Breast epithelium (tissue), 4 donors: ENCODE results near the gene TMIGD1. TPM values are rescaled to one million over a fixed set of nuclear protein-coding genes. Genes with fewer than 3 reads are reported as not detected.

Experiments used
- DNase-seq, 2 donors: peaks; one replicate each; pipeline ENCODE4 v3.0.0-alpha.2; 2019; ENCODE audit warnings: low spot score in 2 of 2
- H3K27ac ChIP-seq, 2 donors: fragments of 200-600 bp; sonication (generic) in 1 of 2; one replicate each; pipeline ENCODE4 v1.5.1; 2016 to 2019; ENCODE audit warnings: mild to moderate bottlenecking in 1 of 2
- H3K27me3 ChIP-seq, 2 donors: fragments of 200-600 bp; sonication (generic) in 1 of 2; one replicate each; pipeline versions ENCODE4 v1.5.1 to v1.6.0; 2017 to 2019; ENCODE audit warnings: control low read depth in 1 of 2, mild to moderate bottlenecking in 1 of 2
- H3K36me3 ChIP-seq: fragments of 200-600 bp; one replicate; pipeline ENCODE4 v1.5.1; 2019
- H3K4me1 ChIP-seq, 2 donors: fragments of 200-600 bp; sonication (generic); one replicate each; pipeline ENCODE4 v1.5.1; 2016 to 2019; ENCODE audit warnings: control low read depth in 1 of 2
- H3K4me3 ChIP-seq, 3 donors: fragments of 200-600 bp; sonication (generic); 1 replicate in 2 of 3; 2 replicates in 1 of 3; pipeline ENCODE4 v1.5.1; 2016 to 2019; ENCODE audit warnings: mild to moderate bottlenecking in 3 of 3, moderate library complexity in 2 of 3
- H3K9me3 ChIP-seq, 2 donors: fragments of 200-600 bp; sonication (generic) in 1 of 2; one replicate each; pipeline ENCODE4 v1.5.1; 2016 to 2019; ENCODE audit warnings: control low read depth in 1 of 2
- POLR2A ChIP-seq: fragments of 450-650 bp; IDR thresholded peaks from one replicate; pipeline ENCODE4 v1.6.1; 2016; ENCODE audit warnings: antibody characterized with exemption, mild to moderate bottlenecking, moderate library complexity
- POLR2AphosphoS5 ChIP-seq, 3 donors: sonication (generic); formaldehyde crosslinking; IDR thresholded peaks; one replicate each; pipeline ENCODE4 v1.6.1; 2017; ENCODE audit warnings: antibody characterized with exemption in 3 of 3
- intact Hi-C: fragments of 100-400 bp; cut with DNase I; formaldehyde crosslinking; loops from one replicate; pipeline ENCODE4 v1.15.1; 2023; ENCODE audit warnings: low total_unique reads
- total RNA-seq, 3 donors: library from RNA; depleted of rRNA; stranded (reverse); fragments of >200 nt; gene quantifications; one replicate each; pipeline ENCODE4 v1.1.0, GENCODE V29; 2016
- TF ChIP-seq, protein P1 (sequence below), 3 donors: fragments of 450-650 bp; IDR thresholded peaks; one replicate each; pipeline ENCODE4 v1.5.1; 2016 to 2017; ENCODE audit warnings: antibody characterized with exemption in 3 of 3, mild to moderate bottlenecking in 3 of 3, moderate library complexity in 3 of 3

TMIGD1 gene
- total RNA-seq, 3 donors from 2014 or later, result 1.6 TPM; not detected in 2

GRCh38 chr17:30337393-30337999, 3.6 kb upstream of the TMIGD1 start:
- Histone ChIP-seq H3K27ac (no peak overlapping the region), H3K36me3 (no peaks in the 10 kb centered on the region), H3K4me3 (no peak overlapping the region), H3K27me3 (no peaks in the 10 kb centered on the region), H3K9me3 (no peaks in the 10 kb centered on the region), H3K4me1 (no peaks in the 10 kb centered on the region)
- TF ChIP-seq, protein P1, sequence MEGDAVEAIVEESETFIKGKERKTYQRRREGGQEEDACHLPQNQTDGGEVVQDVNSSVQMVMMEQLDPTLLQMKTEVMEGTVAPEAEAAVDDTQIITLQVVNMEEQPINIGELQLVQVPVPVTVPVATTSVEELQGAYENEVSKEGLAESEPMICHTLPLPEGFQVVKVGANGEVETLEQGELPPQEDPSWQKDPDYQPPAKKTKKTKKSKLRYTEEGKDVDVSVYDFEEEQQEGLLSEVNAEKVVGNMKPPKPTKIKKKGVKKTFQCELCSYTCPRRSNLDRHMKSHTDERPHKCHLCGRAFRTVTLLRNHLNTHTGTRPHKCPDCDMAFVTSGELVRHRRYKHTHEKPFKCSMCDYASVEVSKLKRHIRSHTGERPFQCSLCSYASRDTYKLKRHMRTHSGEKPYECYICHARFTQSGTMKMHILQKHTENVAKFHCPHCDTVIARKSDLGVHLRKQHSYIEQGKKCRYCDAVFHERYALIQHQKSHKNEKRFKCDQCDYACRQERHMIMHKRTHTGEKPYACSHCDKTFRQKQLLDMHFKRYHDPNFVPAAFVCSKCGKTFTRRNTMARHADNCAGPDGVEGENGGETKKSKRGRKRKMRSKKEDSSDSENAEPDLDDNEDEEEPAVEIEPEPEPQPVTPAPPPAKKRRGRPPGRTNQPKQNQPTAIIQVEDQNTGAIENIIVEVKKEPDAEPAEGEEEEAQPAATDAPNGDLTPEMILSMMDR (IDR thresholded peaks at IDR 0.05), result no peak
- TF ChIP-seq POLR2A, result no peak
- TF ChIP-seq POLR2AphosphoS5 (IDR thresholded peaks at IDR 0.05), result no peak
- intact Hi-C loops, result no loop called here
- DNase-seq, result no peak

DNA sequence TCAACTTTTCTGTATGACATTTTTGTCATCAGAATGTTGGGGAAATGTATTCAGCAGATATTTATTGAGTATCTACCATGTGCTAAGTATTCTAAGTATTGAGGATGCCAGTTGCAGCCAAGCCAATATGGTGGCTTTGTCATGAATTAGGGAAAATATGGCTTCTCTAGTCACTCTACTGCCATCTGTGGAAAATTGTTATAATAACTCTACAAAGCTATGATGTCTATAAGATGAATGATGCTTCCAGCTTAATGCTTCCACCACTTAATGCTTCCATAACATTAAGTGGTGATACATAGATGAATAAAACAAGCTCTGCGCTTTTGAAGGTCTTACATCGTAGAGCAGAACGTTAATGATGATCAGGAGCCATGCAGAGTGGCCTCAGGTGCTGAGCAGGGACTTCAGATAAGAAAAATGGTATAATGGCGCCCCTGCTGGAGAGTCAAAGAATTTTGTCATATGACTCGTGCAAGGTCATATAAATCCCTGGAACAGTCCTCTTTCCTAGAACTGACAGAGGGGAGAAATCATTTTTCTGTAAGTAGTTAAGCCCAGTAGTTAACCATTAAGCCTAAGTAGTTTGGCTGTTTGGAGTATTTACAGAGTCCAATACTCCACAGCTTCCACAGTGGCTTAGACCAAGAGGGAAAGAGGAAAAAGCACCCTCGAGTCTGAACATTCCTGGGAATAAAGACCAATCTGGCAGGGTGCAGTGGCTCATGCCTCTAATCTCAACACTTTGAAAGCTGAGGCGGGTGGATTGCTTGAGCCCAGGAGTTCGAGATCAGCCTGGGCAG, 2.7 kb upstream of the TMIGD1 start:
- no peak for DNase-seq
- intact Hi-C loops, result no loop called here
- H3K27ac ChIP-seq, result no peak overlapping the region

DNA sequence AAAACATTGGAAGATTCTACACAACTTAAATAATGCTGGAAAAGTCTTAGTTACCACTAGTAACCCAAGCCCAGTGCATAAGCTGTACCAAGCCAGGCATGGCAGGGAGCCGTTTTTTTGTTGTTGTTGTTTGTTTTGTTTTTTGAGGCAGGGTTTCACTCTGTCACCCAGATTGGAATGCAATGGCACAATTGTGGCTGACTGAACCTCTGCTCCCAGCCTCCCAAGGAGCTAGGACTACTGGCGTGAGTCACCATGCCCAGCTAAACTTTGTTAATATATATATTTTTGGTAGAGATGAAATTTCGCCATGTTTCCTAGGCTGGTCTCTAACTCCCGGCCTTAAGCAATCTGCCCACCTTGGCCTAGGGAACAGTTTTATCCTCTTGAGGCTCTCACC, 564 bp upstream of the TMIGD1 start:
- H3K27ac ChIP-seq, result no peak overlapping the region
- no peaks in the 10 kb centered on the region for H3K36me3 ChIP-seq
- DNase-seq, result no peak
- TF ChIP-seq POLR2AphosphoS5 (IDR thresholded peaks at IDR 0.05) (no peak), POLR2A (no peak)
- TF ChIP-seq, protein P1 (IDR thresholded peaks at IDR 0.05), result no peak
- no peaks in the 10 kb centered on the region for H3K27me3 ChIP-seq
- no peak overlapping the region for H3K4me3 ChIP-seq
- H3K9me3 ChIP-seq, result no peaks in the 10 kb centered on the region
- intact Hi-C loops, result no loop called here
- no peaks in the 10 kb centered on the region for H3K4me1 ChIP-seq

More for the DNA sequence above, 2.7 kb upstream of the TMIGD1 start:
- Histone ChIP-seq H3K36me3 (no peaks in the 10 kb centered on the region), H3K9me3 (no peaks in the 10 kb centered on the region), H3K27me3 (no peaks in the 10 kb centered on the region), H3K4me3 (no peak overlapping the region), H3K4me1 (no peaks in the 10 kb centered on the region)
- TF ChIP-seq POLR2A, result no peak
- TF ChIP-seq, protein P1 (IDR thresholded peaks at IDR 0.05), result peak; percentile 5 to 49 (median 39)

- TF ChIP-seq POLR2AphosphoS5 (IDR thresholded peaks at IDR 0.05) (no peak), POLR2A (no peak)
- TF ChIP-seq, protein P1 (IDR thresholded peaks at IDR 0.05), result no peak
- no peak for DNase-seq
- Histone ChIP-seq H3K27me3 (no peaks in the 10 kb centered on the region), H3K4me3 (no peak overlapping the region), H3K36me3 (no peaks in the 10 kb centered on the region), H3K9me3 (no peaks in the 10 kb centered on the region), H3K4me1 (no peaks in the 10 kb centered on the region), H3K27ac (no peak overlapping the region)
- intact Hi-C loops, result no loop called here
Observed at GRCh38 chr17:30332057-30332542, 1.8 kb downstream of the TMIGD1 start.

DNA sequence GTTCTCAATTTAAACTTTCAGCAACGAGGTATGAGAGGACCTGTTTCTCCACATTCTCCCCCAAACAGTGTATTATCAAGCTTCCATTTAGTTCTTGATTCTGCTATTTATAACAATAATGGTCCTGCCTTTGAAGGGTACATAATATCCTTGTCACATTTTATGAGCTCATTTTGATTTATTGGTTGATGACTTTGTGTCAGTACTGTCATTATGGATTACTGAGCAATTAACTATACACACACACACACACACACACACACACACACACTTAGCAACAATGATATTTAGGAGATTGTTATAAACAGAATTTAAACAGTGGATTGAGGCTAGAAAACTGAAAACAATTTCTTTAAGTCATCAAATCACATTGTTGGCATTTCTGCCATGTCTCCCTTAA, 7.0 kb downstream of the TMIGD1 start:
- H3K4me3 ChIP-seq, result no peak overlapping the region
- no peaks in the 10 kb centered on the region for H3K27me3 ChIP-seq
- no peak overlapping the region for H3K27ac ChIP-seq
- no peaks in the 10 kb centered on the region for H3K36me3 ChIP-seq
- intact Hi-C loops, result no loop called here
- no peaks in the 10 kb centered on the region for H3K9me3 ChIP-seq
- no peaks in the 10 kb centered on the region for H3K4me1 ChIP-seq
- no peak for DNase-seq
- TF ChIP-seq, protein P1 (IDR thresholded peaks at IDR 0.05), result no peak
- no peak for TF ChIP-seq POLR2A
- no peak for TF ChIP-seq POLR2AphosphoS5 (IDR thresholded peaks at IDR 0.05)
